ENCODE data around the gene MSH3.

GRCh38 chr5:80874162-80874561, 219.7 kb downstream of the MSH3 start:
- TF ChIP-seq, protein P1, sequence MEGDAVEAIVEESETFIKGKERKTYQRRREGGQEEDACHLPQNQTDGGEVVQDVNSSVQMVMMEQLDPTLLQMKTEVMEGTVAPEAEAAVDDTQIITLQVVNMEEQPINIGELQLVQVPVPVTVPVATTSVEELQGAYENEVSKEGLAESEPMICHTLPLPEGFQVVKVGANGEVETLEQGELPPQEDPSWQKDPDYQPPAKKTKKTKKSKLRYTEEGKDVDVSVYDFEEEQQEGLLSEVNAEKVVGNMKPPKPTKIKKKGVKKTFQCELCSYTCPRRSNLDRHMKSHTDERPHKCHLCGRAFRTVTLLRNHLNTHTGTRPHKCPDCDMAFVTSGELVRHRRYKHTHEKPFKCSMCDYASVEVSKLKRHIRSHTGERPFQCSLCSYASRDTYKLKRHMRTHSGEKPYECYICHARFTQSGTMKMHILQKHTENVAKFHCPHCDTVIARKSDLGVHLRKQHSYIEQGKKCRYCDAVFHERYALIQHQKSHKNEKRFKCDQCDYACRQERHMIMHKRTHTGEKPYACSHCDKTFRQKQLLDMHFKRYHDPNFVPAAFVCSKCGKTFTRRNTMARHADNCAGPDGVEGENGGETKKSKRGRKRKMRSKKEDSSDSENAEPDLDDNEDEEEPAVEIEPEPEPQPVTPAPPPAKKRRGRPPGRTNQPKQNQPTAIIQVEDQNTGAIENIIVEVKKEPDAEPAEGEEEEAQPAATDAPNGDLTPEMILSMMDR (IDR thresholded peaks at IDR 0.05): no peak
- TF ChIP-seq POLR2A (IDR thresholded peaks at IDR 0.05): no peak

All from suprapubic skin (tissue), 3 donors.